Subcutaneous adipose tissue (tissue), 4 donors: Measurements from ENCODE around the gene TBC1D16. TPM values are rescaled to one million over a fixed set of nuclear protein-coding genes. Genes with fewer than 3 reads are reported as not detected.

Experiments used
- CTCF ChIP-seq: fragments of 450-650 bp; IDR thresholded peaks from one replicate; pipeline ENCODE4 v1.5.1; 2016; ENCODE audit warnings: low read depth, mild to moderate bottlenecking, control low read depth, antibody characterized with exemption, moderate library complexity
- total RNA-seq, 4 donors: library from RNA; depleted of rRNA; stranded (reverse); fragments of >200 nt; gene quantifications; one replicate each; pipeline ENCODE4 v1.1.0, GENCODE V29; 2016

TBC1D16 gene
- total RNA-seq = 100 to 1,000 TPM in 1 of 4 donors, 10 to 100 TPM in 3; 43.5 to 115 (median 60.5) TPM

GRCh38 chr17:80035687-80035936 lies at the start of gene TBC1D16:
Gene TBC1D16 (minus strand): TSS chr17:80035872. CDS start chr17:80013547, 22,325 bp downstream.
- TF ChIP-seq CTCF = no peak

GRCh38 chr17:80084773-80085172 lies 49.1 kb upstream of the TBC1D16 start:
- no peak for TF ChIP-seq CTCF

- no peak for TF ChIP-seq CTCF
Observed at GRCh38 chr17:80083136-80083661, 47.5 kb upstream of the TBC1D16 start.

- TF ChIP-seq CTCF = no peak
Observed at GRCh38 chr17:80082403-80083135, 46.9 kb upstream of the TBC1D16 start.

- TF ChIP-seq CTCF = no peak
Observed at GRCh38 chr17:80081596-80081995, 45.9 kb upstream of the TBC1D16 start.

GRCh38 chr17:80080081-80080480 lies 44.4 kb upstream of the TBC1D16 start:
- no peak for TF ChIP-seq CTCF

- TF ChIP-seq CTCF = no peak
Observed at GRCh38 chr17:80072410-80072809, 36.7 kb upstream of the TBC1D16 start.
